HCT116 (cell line): ENCODE results near the gene WNT2B. TPM values are rescaled to one million over a fixed set of nuclear protein-coding genes. Genes with fewer than 3 reads are reported as not detected.

ENCODE experiments used
- ATAC-seq: fragments of 200-7000 bp; cut with Tn5 transposase; 2 replicates; pipeline ENCODE4 v1.9.1; 2020; ENCODE audit warnings: mild to moderate bottlenecking, moderate library complexity
- BruUV-seq: library from RNA; stranded (reverse); fragments of 400-500 nt; replicated peaks from 2 replicates; lab custom pipeline; 2021; lab: Mats Ljungman, UMichigan
- CTCF ChIA-PET: fragments of 300-600 bp; sonication (Branson Sonifier 250); formaldehyde crosslinking; loops from one replicate; lab custom pipeline; 2021; ENCODE audit warnings: antibody characterized with exemption; lab: Charles Lee
- POLR2A ChIA-PET: fragments of 300-600, 350-600 bp; sonication (Branson Sonifier 250); formaldehyde crosslinking; loops from one replicate; lab custom pipeline; 2021; ENCODE audit warnings: antibody characterized with exemption; lab: Charles Lee
- RAD21 ChIA-PET, 2 experiments: fragments of 300-600 bp; sonication (Branson Sonifier 250); formaldehyde crosslinking; loops; one replicate each; lab custom pipeline; 2023; ENCODE audit warnings: low total read pairs in 2 of 2; ENCODE audit not compliant: uncharacterized antibody in 2 of 2, unreplicated experiment in 2 of 2, low non-redundant PET in 1 of 2; lab: Charles Lee
- DNase-seq: peaks from one replicate; pipeline ENCODE4 v3.0.0-alpha.2; 2010; ENCODE audit warnings: low read depth, low spot score
- H2AFZ ChIP-seq: fragments of 200-600 bp; shearing (Covaris generic), sonication (generic); 2 replicates; pipeline ENCODE4 v1.6.1; 2017; ENCODE audit warnings: low read depth, mixed run types, mixed read lengths, antibody characterized with exemption, low read length; ENCODE audit not compliant: poor library complexity, severe bottlenecking
- H3K27ac ChIP-seq: 2 replicates; pipeline ENCODE4 v1.5.1; 2012; ENCODE audit warnings: low read depth, low read length
- H3K27me3 ChIP-seq: fragments of 200-600 bp; sonication (generic); 2 replicates; pipeline ENCODE4 v1.6.1; 2016; ENCODE audit warnings: mixed run types, low read length, mixed read lengths; ENCODE audit not compliant: insufficient read depth
- H3K36me3 ChIP-seq, 2 experiments: fragments of 200-500 bp in 1 of 2; fragments of 200-600 bp in 1 of 2; sonication (Bioruptor generic) in 1 of 2; sonication (generic) in 1 of 2; 2 replicates each; pipeline versions ENCODE4 v1.5.1 to v1.6.1; 2014 to 2016; ENCODE audit warnings: low read length in 2 of 2, inconsistent platforms in 1 of 2, mixed read lengths in 1 of 2, mixed run types in 1 of 2; ENCODE audit not compliant: insufficient read depth in 2 of 2, control insufficient read depth in 1 of 2
- H3K4me1 ChIP-seq, 2 experiments: fragments of 200-600 bp in 1 of 2; sonication (generic) in 1 of 2; 2 replicates each; pipeline versions ENCODE4 v1.5.1 to v1.6.1; 2012 to 2017; ENCODE audit warnings: low read length in 2 of 2, inconsistent platforms in 1 of 2, mild to moderate bottlenecking in 1 of 2, mixed read lengths in 1 of 2, mixed run types in 1 of 2, moderate library complexity in 1 of 2; ENCODE audit not compliant: insufficient read depth in 2 of 2, control insufficient read depth in 1 of 2
- H3K4me2 ChIP-seq: fragments of 200-600 bp; sonication (generic); 2 replicates; pipeline ENCODE4 v1.6.1; 2017; ENCODE audit warnings: mixed run types, low read length, mixed read lengths
- H3K4me3 ChIP-seq, 2 experiments: fragments of 200-600 bp in 1 of 2; sonication (generic) in 1 of 2; replicated peaks in 1 of 2; 2 replicates each; pipeline ENCODE4 v1.5.1; 2011 to 2016; ENCODE audit warnings: low read length in 2 of 2, control low read depth in 1 of 2, low read depth in 1 of 2, mild to moderate bottlenecking in 1 of 2, mixed read lengths in 1 of 2, mixed run types in 1 of 2
- H3K79me2 ChIP-seq: fragments of 200-600 bp; sonication (generic); 2 replicates; pipeline ENCODE4 v1.6.1; 2017; ENCODE audit warnings: mild to moderate bottlenecking, mixed run types, low read length, moderate library complexity, mixed read lengths; ENCODE audit not compliant: insufficient read depth
- H3K9ac ChIP-seq: fragments of 200-600 bp; sonication (generic); 2 replicates; pipeline ENCODE4 v1.6.1; 2016; ENCODE audit warnings: low read length, mixed read lengths
- H3K9me2 ChIP-seq: fragments of 200-600 bp; sonication (generic), shearing (Covaris generic); 2 replicates; pipeline ENCODE4 v1.6.1; 2017; ENCODE audit warnings: mixed run types, mild to moderate bottlenecking, moderate library complexity; ENCODE audit not compliant: insufficient read depth
- H3K9me3 ChIP-seq, 2 experiments: fragments of 200-500 bp in 1 of 2; fragments of 200-600 bp in 1 of 2; sonication (Bioruptor generic) in 1 of 2; sonication (generic) in 1 of 2; 2 replicates each; pipeline ENCODE4 v1.6.1; 2014 to 2017; ENCODE audit warnings: low read length in 2 of 2, mixed read lengths in 2 of 2, inconsistent platforms in 1 of 2, low read depth in 1 of 2, mild to moderate bottlenecking in 1 of 2, mixed run types in 1 of 2, moderate library complexity in 1 of 2; ENCODE audit not compliant: control insufficient read depth in 1 of 2, insufficient read depth in 1 of 2
- H4K20me1 ChIP-seq: fragments of 200-600 bp; sonication (generic), shearing (Covaris generic); 2 replicates; pipeline ENCODE4 v1.6.1; 2017; ENCODE audit warnings: mixed run types, mild to moderate bottlenecking, moderate library complexity; ENCODE audit not compliant: insufficient read depth
- MAX ChIP-seq: IDR thresholded peaks from 2 replicates; pipeline ENCODE4 v1.6.1; 2012
- POLR2AphosphoS5 ChIP-seq: IDR thresholded peaks from 2 replicates; pipeline ENCODE4 v1.6.1; 2011; ENCODE audit warnings: mild to moderate bottlenecking, low read depth, low read length, moderate library complexity
- intact Hi-C: fragments of 100-400 bp; cut with micrococcal nuclease; formaldehyde crosslinking; loops from 2 replicates; pipeline ENCODE4 v1.10.0; 2022
- total RNA-seq: library from RNA; stranded (reverse); gene quantifications from one replicate; pipeline ENCODE4 v1.2.1, GENCODE V29; 2021; ENCODE audit not compliant: unreplicated experiment
- TF ChIP-seq, protein P1 (sequence below), 3 experiments: fragments of 200-600 bp in 1 of 3; sonication (generic) in 1 of 3; IDR thresholded peaks in 2 of 3; conservative IDR thresholded peaks in 1 of 3; 2 replicates each; pipeline ENCODE4 v1.5.1; 2012 to 2017; ENCODE audit warnings: low read depth in 2 of 3, low read length in 2 of 3, antibody characterized with exemption in 1 of 3, borderline replicate concordance in 1 of 3, control low read depth in 1 of 3, mild to moderate bottlenecking in 1 of 3, mixed read lengths in 1 of 3, mixed run types in 1 of 3, moderate library complexity in 1 of 3; ENCODE audit not compliant: insufficient read depth in 1 of 3
- TF ChIP-seq, protein P2 (sequence below): IDR thresholded peaks from 2 replicates; pipeline ENCODE4 v1.6.1; 2011; ENCODE audit warnings: mild to moderate bottlenecking, low read length, moderate library complexity; ENCODE audit not compliant: insufficient replicate concordance; ENCODE audit errors: extremely low read depth

Gene WNT2B
- total RNA-seq, 1 experiment from 2014 or later, result 1.5 TPM

DNA sequence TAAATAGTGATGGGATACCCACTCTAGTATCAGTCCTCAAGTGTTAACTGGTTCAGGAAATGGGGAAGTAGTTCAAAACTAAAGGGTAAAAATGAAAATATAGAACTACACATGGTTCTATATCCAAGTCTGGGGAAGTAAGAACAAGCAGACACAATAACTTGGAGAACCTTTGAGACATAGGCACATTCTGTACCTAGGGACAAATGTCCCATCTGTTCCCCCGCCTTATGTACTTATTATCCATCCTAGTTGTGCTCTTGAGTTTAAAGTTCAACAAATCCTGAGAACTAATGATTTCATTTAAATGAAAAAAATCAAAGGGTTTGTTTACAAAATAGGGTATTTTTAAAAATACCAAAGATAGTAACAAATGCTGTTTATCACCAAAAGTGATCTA lies 32.5 kb downstream of the WNT2B start (continued):
- TF ChIP-seq, protein P1, sequence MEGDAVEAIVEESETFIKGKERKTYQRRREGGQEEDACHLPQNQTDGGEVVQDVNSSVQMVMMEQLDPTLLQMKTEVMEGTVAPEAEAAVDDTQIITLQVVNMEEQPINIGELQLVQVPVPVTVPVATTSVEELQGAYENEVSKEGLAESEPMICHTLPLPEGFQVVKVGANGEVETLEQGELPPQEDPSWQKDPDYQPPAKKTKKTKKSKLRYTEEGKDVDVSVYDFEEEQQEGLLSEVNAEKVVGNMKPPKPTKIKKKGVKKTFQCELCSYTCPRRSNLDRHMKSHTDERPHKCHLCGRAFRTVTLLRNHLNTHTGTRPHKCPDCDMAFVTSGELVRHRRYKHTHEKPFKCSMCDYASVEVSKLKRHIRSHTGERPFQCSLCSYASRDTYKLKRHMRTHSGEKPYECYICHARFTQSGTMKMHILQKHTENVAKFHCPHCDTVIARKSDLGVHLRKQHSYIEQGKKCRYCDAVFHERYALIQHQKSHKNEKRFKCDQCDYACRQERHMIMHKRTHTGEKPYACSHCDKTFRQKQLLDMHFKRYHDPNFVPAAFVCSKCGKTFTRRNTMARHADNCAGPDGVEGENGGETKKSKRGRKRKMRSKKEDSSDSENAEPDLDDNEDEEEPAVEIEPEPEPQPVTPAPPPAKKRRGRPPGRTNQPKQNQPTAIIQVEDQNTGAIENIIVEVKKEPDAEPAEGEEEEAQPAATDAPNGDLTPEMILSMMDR (IDR thresholded peaks at IDR 0.05 in 2 of 3, conservative IDR thresholded peaks at IDR 0.05 in 1 of 3; ENCODE audit: borderline replicate concordance in 1 of 3, insufficient read depth in 1 of 3, low read depth in 2 of 3, low read length in 2 of 3), result no peak
- no peak for TF ChIP-seq MAX

- Histone ChIP-seq H3K27me3 (no peaks in the 10 kb centered on the region), H2AFZ (no peak overlapping the region), H3K4me3 (no peak overlapping the region), H4K20me1 (no peaks in the 10 kb centered on the region), H3K36me3 (no peaks in the 10 kb centered on the region), H3K27ac (no peak overlapping the region), H3K4me2 (no peak overlapping the region), H3K4me1 (peaks cover 19 to 37% of the 10 kb centered on the region in 2 experiments), H3K9ac (no peak overlapping the region), H3K79me2 (no peaks in the 10 kb centered on the region), H3K9me2 (no peaks in the 10 kb centered on the region), H3K9me3 (no peaks in the 10 kb centered on the region)
- ChIA-PET POLR2A (no interaction called here), CTCF (no interaction called here), RAD21 (no interaction called here)
- ATAC-seq, result no peak
- intact Hi-C loops, result no loop called here
- no TSS peak for BruUV-seq
- no peak for DNase-seq
- TF ChIP-seq, protein P2, sequence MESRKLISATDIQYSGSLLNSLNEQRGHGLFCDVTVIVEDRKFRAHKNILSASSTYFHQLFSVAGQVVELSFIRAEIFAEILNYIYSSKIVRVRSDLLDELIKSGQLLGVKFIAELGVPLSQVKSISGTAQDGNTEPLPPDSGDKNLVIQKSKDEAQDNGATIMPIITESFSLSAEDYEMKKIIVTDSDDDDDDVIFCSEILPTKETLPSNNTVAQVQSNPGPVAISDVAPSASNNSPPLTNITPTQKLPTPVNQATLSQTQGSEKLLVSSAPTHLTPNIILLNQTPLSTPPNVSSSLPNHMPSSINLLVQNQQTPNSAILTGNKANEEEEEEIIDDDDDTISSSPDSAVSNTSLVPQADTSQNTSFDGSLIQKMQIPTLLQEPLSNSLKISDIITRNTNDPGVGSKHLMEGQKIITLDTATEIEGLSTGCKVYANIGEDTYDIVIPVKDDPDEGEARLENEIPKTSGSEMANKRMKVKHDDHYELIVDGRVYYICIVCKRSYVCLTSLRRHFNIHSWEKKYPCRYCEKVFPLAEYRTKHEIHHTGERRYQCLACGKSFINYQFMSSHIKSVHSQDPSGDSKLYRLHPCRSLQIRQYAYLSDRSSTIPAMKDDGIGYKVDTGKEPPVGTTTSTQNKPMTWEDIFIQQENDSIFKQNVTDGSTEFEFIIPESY, result no peak
- no peak for TF ChIP-seq POLR2AphosphoS5
- TF ChIP-seq, protein P1 (IDR thresholded peaks at IDR 0.05 in 2 of 3, conservative IDR thresholded peaks at IDR 0.05 in 1 of 3; ENCODE audit: borderline replicate concordance in 1 of 3, insufficient read depth in 1 of 3, low read depth in 2 of 3, low read length in 2 of 3), result no peak
These were observed 33.6 kb downstream of the WNT2B start for GRCh38 chr1:112542206-112542973.
